ENCODE data around the gene TLE5. TPM values are rescaled to one million over a fixed set of nuclear protein-coding genes. Genes with fewer than 3 reads are reported as not detected.

TLE5 gene, protein sequence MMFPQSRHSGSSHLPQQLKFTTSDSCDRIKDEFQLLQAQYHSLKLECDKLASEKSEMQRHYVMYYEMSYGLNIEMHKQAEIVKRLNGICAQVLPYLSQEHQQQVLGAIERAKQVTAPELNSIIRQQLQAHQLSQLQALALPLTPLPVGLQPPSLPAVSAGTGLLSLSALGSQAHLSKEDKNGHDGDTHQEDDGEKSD
- total RNA-seq = 1,000 to 10,000 TPM in 1 of 4 donors, 100 to 1,000 TPM in 3; 449 to 1,111 (median 479) TPM

GRCh38 chr19:3062165-3063105, at the start of gene TLE5:
TSS of gene TLE5 (minus strand) at chr19:3062495. CDS start at chr19:3062200, 295 bp downstream.
- peaks cover 0 to 26% (median 7%) of the 10 kb centered on the region in 3 donors for H3K36me3 ChIP-seq
- 2 to 5% methylated on average over 8 to 52 of the region's 111 CpGs for WGBS, 2 donors
- H3K4me3 ChIP-seq = peak within 1 kb of the TSS; percentile 73 to 97 (median 86)
- no peaks in the 10 kb centered on the region for H3K9me3 ChIP-seq
- H3K4me1 ChIP-seq = peaks cover 0 to 51% (median 27%) of the 10 kb centered on the region in 4 donors
- no peak for DNase-seq (ENCODE audit: low spot score in 2 of 2)
- TF ChIP-seq POLR2A (IDR thresholded peaks at IDR 0.05) = peak in 1 of 2 donors; percentile 31
- TF ChIP-seq, protein P1, sequence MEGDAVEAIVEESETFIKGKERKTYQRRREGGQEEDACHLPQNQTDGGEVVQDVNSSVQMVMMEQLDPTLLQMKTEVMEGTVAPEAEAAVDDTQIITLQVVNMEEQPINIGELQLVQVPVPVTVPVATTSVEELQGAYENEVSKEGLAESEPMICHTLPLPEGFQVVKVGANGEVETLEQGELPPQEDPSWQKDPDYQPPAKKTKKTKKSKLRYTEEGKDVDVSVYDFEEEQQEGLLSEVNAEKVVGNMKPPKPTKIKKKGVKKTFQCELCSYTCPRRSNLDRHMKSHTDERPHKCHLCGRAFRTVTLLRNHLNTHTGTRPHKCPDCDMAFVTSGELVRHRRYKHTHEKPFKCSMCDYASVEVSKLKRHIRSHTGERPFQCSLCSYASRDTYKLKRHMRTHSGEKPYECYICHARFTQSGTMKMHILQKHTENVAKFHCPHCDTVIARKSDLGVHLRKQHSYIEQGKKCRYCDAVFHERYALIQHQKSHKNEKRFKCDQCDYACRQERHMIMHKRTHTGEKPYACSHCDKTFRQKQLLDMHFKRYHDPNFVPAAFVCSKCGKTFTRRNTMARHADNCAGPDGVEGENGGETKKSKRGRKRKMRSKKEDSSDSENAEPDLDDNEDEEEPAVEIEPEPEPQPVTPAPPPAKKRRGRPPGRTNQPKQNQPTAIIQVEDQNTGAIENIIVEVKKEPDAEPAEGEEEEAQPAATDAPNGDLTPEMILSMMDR (IDR thresholded peaks at IDR 0.05) = no peak
- TF ChIP-seq EP300 (IDR thresholded peaks at IDR 0.05) = peak in 1 of 2 donors; percentile 59
- no peaks in the 10 kb centered on the region for H3K27me3 ChIP-seq
- peak within 1 kb of the TSS; percentile 93 to 99 (median 96) for H3K27ac ChIP-seq

DNA sequence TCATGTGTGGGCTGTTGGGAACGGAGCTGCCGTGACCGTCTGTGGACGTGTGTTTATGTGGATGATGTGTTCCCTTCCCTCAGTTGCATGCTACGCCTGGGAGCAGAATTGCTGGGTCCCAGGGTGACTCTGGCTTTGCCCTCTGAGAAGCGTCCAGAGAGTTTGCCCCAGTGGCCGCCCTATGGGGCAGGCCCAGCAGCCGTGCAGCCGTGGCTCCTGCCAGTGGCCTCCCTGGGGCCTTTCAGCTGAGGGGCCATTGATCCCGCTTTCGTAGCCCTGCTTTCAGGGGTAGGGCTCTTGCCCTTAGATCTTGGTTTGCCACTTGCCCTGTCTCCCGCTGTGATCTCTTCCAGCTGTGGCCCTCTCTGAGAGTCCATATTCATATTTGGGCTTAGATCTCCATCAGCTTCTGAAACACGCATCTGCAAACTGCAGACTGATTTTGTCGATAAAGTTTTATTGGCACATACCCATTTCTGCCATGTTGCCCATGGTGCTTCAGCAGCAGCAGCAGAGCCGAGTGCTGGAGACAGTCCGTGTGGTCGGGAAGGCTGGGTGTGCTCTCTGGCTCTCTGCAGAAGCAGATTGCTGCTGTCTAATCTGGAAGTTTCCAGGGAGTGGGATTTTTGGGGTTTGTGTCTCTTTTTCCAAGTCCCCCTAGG, 49.4 kb upstream of the TLE5 start:
- Histone ChIP-seq H3K4me3 (no peak overlapping the region), H3K4me1 (peaks cover 0 to 32% (median 6%) of the 10 kb centered on the region in 4 donors), H3K9me3 (no peaks in the 10 kb centered on the region), H3K27ac (no peak overlapping the region), H3K36me3 (peaks cover 0 to 68% (median 0%) of the 10 kb centered on the region in 3 donors), H3K27me3 (no peaks in the 10 kb centered on the region)
- 90 to 94% methylated on average over 14 to 17 of the region's 17 CpGs for WGBS, 2 donors
- TF ChIP-seq POLR2A (IDR thresholded peaks at IDR 0.05) = no peak
- TF ChIP-seq EP300 (IDR thresholded peaks at IDR 0.05) = no peak
- TF ChIP-seq, protein P1 (IDR thresholded peaks at IDR 0.05) = no peak
- DNase-seq (ENCODE audit: low spot score in 2 of 2) = no peak

DNA sequence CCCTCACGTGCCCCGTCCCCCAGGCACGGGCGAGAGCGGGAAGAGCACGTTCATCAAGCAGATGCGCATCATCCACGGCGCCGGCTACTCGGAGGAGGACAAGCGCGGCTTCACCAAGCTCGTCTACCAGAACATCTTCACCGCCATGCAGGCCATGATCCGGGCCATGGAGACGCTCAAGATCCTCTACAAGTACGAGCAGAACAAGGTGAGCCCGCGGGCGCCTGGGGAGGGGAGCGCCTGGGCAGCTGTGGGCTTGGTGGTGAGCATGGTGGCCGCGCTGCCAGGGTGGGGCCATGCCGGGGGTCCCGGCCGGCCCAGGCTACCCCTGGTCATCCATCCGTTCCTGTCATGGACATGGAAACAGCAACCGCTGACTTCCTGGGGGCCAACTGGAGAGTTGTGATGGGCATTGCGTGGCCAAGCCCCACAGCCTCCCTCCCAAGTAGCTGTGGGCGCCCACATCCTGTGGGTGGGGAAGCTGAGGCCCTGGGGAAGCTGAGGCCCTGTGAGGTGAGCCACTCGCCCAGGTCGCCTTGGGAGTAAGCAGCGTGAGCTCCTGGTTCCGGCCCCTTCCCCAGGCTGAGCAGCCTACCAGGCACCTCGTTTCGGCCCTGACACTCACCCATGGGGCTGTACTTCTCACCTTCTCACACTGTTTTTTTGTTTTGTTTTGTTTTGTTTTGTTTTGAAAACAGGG, 48.0 kb upstream of the TLE5 start:
- 92 to 94% methylated on average over 33 to 37 of the region's 37 CpGs for WGBS, 2 donors
- H3K4me1 ChIP-seq = peaks cover 0 to 46% (median 7%) of the 10 kb centered on the region in 4 donors
- TF ChIP-seq POLR2A (IDR thresholded peaks at IDR 0.05) (no peak), EP300 (IDR thresholded peaks at IDR 0.05) (no peak)
- TF ChIP-seq, protein P1 (IDR thresholded peaks at IDR 0.05) = no peak

GRCh38 chr19:3109491-3109890, 47.2 kb upstream of the TLE5 start:
- no peak overlapping the region for H3K4me3 ChIP-seq
- DNase-seq (ENCODE audit: low spot score in 2 of 2) = no peak
- peaks cover 0 to 54% (median 9%) of the 10 kb centered on the region in 4 donors for H3K4me1 ChIP-seq
- no peak overlapping the region for H3K27ac ChIP-seq
- H3K36me3 ChIP-seq = peaks cover 0 to 48% (median 0%) of the 10 kb centered on the region in 3 donors
- H3K9me3 ChIP-seq = no peaks in the 10 kb centered on the region
- TF ChIP-seq EP300 (IDR thresholded peaks at IDR 0.05) = no peak
- TF ChIP-seq, protein P1 (IDR thresholded peaks at IDR 0.05) = no peak
- no peak for TF ChIP-seq POLR2A (IDR thresholded peaks at IDR 0.05)
- no peaks in the 10 kb centered on the region for H3K27me3 ChIP-seq
- 84 to 90% methylated on average over 16 to 21 of the region's 22 CpGs for WGBS, 2 donors

More for the DNA sequence above, 48.0 kb upstream of the TLE5 start:
- Histone ChIP-seq H3K27ac (no peak overlapping the region), H3K4me3 (no peak overlapping the region), H3K27me3 (no peaks in the 10 kb centered on the region), H3K36me3 (peaks cover 0 to 56% (median 0%) of the 10 kb centered on the region in 3 donors), H3K9me3 (no peaks in the 10 kb centered on the region)
- DNase-seq (ENCODE audit: low spot score in 2 of 2) = no peak

All from tibial nerve (tissue), 4 donors.